Liver (tissue), 9 donors: ENCODE data around the gene RARG. TPM values are rescaled to one million over a fixed set of nuclear protein-coding genes. Genes with fewer than 3 reads are reported as not detected.

Experiments used
- DNase-seq: peaks from one replicate; pipeline ENCODE4 v3.0.0-alpha.2; 2017; ENCODE audit warnings: low spot score
- H3K27ac ChIP-seq, 2 donors: one replicate each; pipeline ENCODE4 v1.7.0; 2013; ENCODE audit warnings: inconsistent platforms in 2 of 2, low read length in 2 of 2, control low read depth in 1 of 2, low read depth in 1 of 2, mild to moderate bottlenecking in 1 of 2
- H3K27me3 ChIP-seq, 4 donors: one replicate each; pipeline versions ENCODE4 v1.6.1 to v1.7.0; 2013; ENCODE audit warnings: low read length in 3 of 4, inconsistent platforms in 1 of 4, mild to moderate bottlenecking in 1 of 4, moderate library complexity in 1 of 4; ENCODE audit not compliant: control insufficient read depth in 4 of 4, insufficient read depth in 4 of 4
- H3K36me3 ChIP-seq, 4 donors: one replicate each; pipeline versions ENCODE4 v1.6.1 to v1.7.0; 2013; ENCODE audit warnings: low read length in 3 of 4, mild to moderate bottlenecking in 3 of 4, low read depth in 1 of 4, moderate library complexity in 1 of 4; ENCODE audit not compliant: control insufficient read depth in 4 of 4, insufficient read depth in 3 of 4
- H3K4me1 ChIP-seq, 4 donors: one replicate each; pipeline versions ENCODE4 v1.6.1 to v1.7.0; 2013; ENCODE audit warnings: low read length in 3 of 4, mild to moderate bottlenecking in 3 of 4, moderate library complexity in 1 of 4; ENCODE audit not compliant: control insufficient read depth in 4 of 4, insufficient read depth in 4 of 4
- H3K4me3 ChIP-seq, 3 donors: one replicate each; pipeline versions ENCODE4 v1.6.1 to v1.7.0; 2013; ENCODE audit warnings: low read length in 3 of 3, control low read depth in 1 of 3, low read depth in 1 of 3, mild to moderate bottlenecking in 1 of 3
- H3K9ac ChIP-seq, 2 donors: one replicate each; pipeline ENCODE4 v1.7.0; 2013; ENCODE audit warnings: low read length in 2 of 2, mild to moderate bottlenecking in 2 of 2, moderate library complexity in 2 of 2, control low read depth in 1 of 2, low read depth in 1 of 2
- H3K9me3 ChIP-seq, 4 donors: one replicate each; pipeline versions ENCODE4 v1.6.1 to v1.7.0; 2013; ENCODE audit warnings: low read length in 3 of 4; ENCODE audit not compliant: control insufficient read depth in 4 of 4
- ATF3 ChIP-seq: IDR thresholded peaks from 2 replicates; pipeline ENCODE4 v1.6.1; 2016; ENCODE audit warnings: antibody characterized with exemption
- CTCF ChIP-seq: fragments of 150-350 bp; IDR thresholded peaks from 2 replicates; pipeline ENCODE4 v1.5.1; 2017; ENCODE audit warnings: improper control_type of control experiment, low read depth, low read length; ENCODE audit not compliant: missing input control
- EGR1 ChIP-seq, 2 donors: IDR thresholded peaks; 2 replicates each; pipeline ENCODE4 v1.6.1; 2016 to 2018; ENCODE audit warnings: antibody characterized with exemption in 2 of 2, low read depth in 2 of 2
- GABPA ChIP-seq, 2 donors: IDR thresholded peaks in 1 of 2; conservative IDR thresholded peaks in 1 of 2; 2 replicates each; pipeline ENCODE4 v1.6.1; 2016; ENCODE audit warnings: antibody characterized with exemption in 2 of 2, mild to moderate bottlenecking in 1 of 2, moderate library complexity in 1 of 2
- HNF4A ChIP-seq, 2 donors: conservative IDR thresholded peaks; 2 replicates each; pipeline ENCODE4 v1.6.1; 2016; ENCODE audit warnings: antibody characterized with exemption in 2 of 2, mild to moderate bottlenecking in 2 of 2
- HNF4G ChIP-seq: IDR thresholded peaks from 2 replicates; pipeline ENCODE4 v1.6.1; 2016; ENCODE audit warnings: antibody characterized with exemption
- JUND ChIP-seq, 2 donors: IDR thresholded peaks; 2 replicates each; pipeline ENCODE4 v1.6.1; 2016; ENCODE audit warnings: antibody characterized with exemption in 2 of 2
- MAX ChIP-seq: IDR thresholded peaks from 2 replicates; pipeline ENCODE4 v1.6.1; 2016; ENCODE audit warnings: antibody characterized with exemption
- NR2F2 ChIP-seq: IDR thresholded peaks from 2 replicates; pipeline ENCODE4 v1.6.1; 2016; ENCODE audit warnings: antibody characterized with exemption
- RAD21 ChIP-seq, 2 donors: IDR thresholded peaks; 2 replicates each; pipeline ENCODE4 v1.6.1; 2016; ENCODE audit warnings: antibody characterized with exemption in 2 of 2, mild to moderate bottlenecking in 2 of 2
- REST ChIP-seq: IDR thresholded peaks from 2 replicates; pipeline ENCODE4 v1.6.1; 2016; ENCODE audit warnings: antibody characterized with exemption, mild to moderate bottlenecking
- RXRA ChIP-seq, 2 donors: IDR thresholded peaks; 2 replicates each; pipeline ENCODE4 v1.6.1; 2017 to 2018; ENCODE audit warnings: antibody characterized with exemption in 2 of 2, mild to moderate bottlenecking in 1 of 2
- SP1 ChIP-seq: IDR thresholded peaks from 2 replicates; pipeline ENCODE4 v1.6.1; 2018; ENCODE audit warnings: antibody characterized with exemption, mild to moderate bottlenecking
- TAF1 ChIP-seq: conservative IDR thresholded peaks from 2 replicates; pipeline ENCODE4 v1.6.1; 2016; ENCODE audit warnings: antibody characterized with exemption, mild to moderate bottlenecking
- ZBTB33 ChIP-seq: IDR thresholded peaks from 2 replicates; pipeline ENCODE4 v1.6.1; 2016; ENCODE audit warnings: antibody characterized with exemption
- WGBS: extraction: QIAGEN DNeasy Blood & Tissue Kit; methylation state at CpG from one replicate; pipeline ENCODE4 v1.1.7; 2013; 5-methylcytosine and 5-hydroxymethylcytosine counted together
- polyA plus RNA-seq, 2 donors: library from polyadenylated mRNA; stranded (reverse) in 1 of 2; unstranded in 1 of 2; fragments of 200-250 nt in 1 of 2; fragments of >200 nt in 1 of 2; fragmentation: Nextera tagmentation in 1 of 2; extraction: Ambion mirVana in 1 of 2; gene quantifications; one replicate each; pipeline versions ENCODE4 v1.2.1 to v1.2.3, GENCODE V29; 2013 to 2015
- total RNA-seq, 2 donors: library from RNA; depleted of rRNA; stranded (reverse); fragments of >200 nt; gene quantifications; one replicate each; pipeline ENCODE4 v1.2.3, GENCODE V29; 2014
- donor health status: healthy.
- donor health status: healthy.
- donor health status: healthy.
- donor health status: healthy.
- donor health status: healthy.

RARG gene
- total and polyA plus RNA-seq, 4 donors = 1.7 to 3.1 (median 2.7) TPM

GRCh38 chr12:53255996-53256395, 24.0 kb upstream of the RARG start (continued):
- TF ChIP-seq SP1 = no peak

GRCh38 chr12:53254816-53255545, 23.0 kb upstream of the RARG start:
- TF ChIP-seq NR2F2 (no peak), JUND (IDR thresholded peaks at IDR 0.05) (no peak), ZBTB33 (no peak), HNF4G (no peak), MAX (no peak), GABPA (IDR thresholded peaks at IDR 0.05 in 1 of 2, conservative IDR thresholded peaks at IDR 0.05 in 1 of 2) (no peak), TAF1 (no peak), RXRA (IDR thresholded peaks at IDR 0.05) (no peak), CTCF (no peak)
- Histone ChIP-seq H3K27ac (no peak overlapping the region), H3K9me3 (no peaks in the 10 kb centered on the region), H3K4me3 (no peak overlapping the region), H3K27me3 (no peaks in the 10 kb centered on the region), H3K4me1 (peaks cover 8 to 20% (median 16%) of the 10 kb centered on the region in 4 donors), H3K36me3 (no peaks in the 10 kb centered on the region), H3K9ac (no peak overlapping the region)
- 96% methylated on average over 1 of the region's 1 CpG for WGBS
- no peak for DNase-seq

- no peaks in the 10 kb centered on the region for H3K36me3 ChIP-seq
- H3K9me3 ChIP-seq = no peaks in the 10 kb centered on the region
- H3K27me3 ChIP-seq = no peaks in the 10 kb centered on the region
- no peak overlapping the region for H3K4me3 ChIP-seq
- TF ChIP-seq TAF1 (no peak), EGR1 (IDR thresholded peaks at IDR 0.05; ENCODE audit: low read depth in 2 of 2) (no peak), REST (no peak), ATF3 (no peak), RAD21 (IDR thresholded peaks at IDR 0.05) (no peak), HNF4G (no peak), SP1 (no peak), HNF4A (conservative IDR thresholded peaks at IDR 0.05) (no peak)
- peaks cover 8 to 20% (median 16%) of the 10 kb centered on the region in 4 donors for H3K4me1 ChIP-seq
- 95% methylated on average over 13 of the region's 13 CpGs for WGBS
- no peak for DNase-seq
- no peak overlapping the region for H3K9ac ChIP-seq
- no peak overlapping the region for H3K27ac ChIP-seq
Measured at GRCh38 chr12:53253298-53253697, 21.3 kb upstream of the RARG start.
